GM23338 (cell line): Measurements from ENCODE around the gene GPC5. TPM values are rescaled to one million over a fixed set of nuclear protein-coding genes. Genes with fewer than 3 reads are reported as not detected.

Source experiments
- ATAC-seq: fragments of 200-7000 bp; cut with Tn5 transposase; 3 replicates; pipeline ENCODE4 v1.9.1; 2020
- DNase-seq: peaks from one replicate; pipeline ENCODE4 v3.0.0-alpha.2; 2015; ENCODE audit warnings: low spot score
- H2AFZ ChIP-seq: fragments of 200-600 bp; sonication (generic); 2 replicates; pipeline ENCODE4 v1.8.0; 2016; ENCODE audit warnings: antibody characterized with exemption, mild to moderate bottlenecking, moderate library complexity
- H3F3A ChIP-seq: fragments of 200-600 bp; sonication (generic); replicated peaks from 2 replicates; pipeline ENCODE4 v1.8.0; 2017; ENCODE audit warnings: antibody characterized with exemption, mixed run types, low read depth
- H3K27ac ChIP-seq: fragments of 200-600 bp; sonication (generic); 2 replicates; pipeline ENCODE4 v1.6.1; 2016; ENCODE audit warnings: low read depth
- H3K27me3 ChIP-seq: fragments of 200-600 bp; sonication (generic); 2 replicates; pipeline ENCODE4 v1.8.0; 2016; ENCODE audit warnings: mild to moderate bottlenecking, mixed run types, moderate library complexity; ENCODE audit not compliant: insufficient read depth
- H3K36me3 ChIP-seq: fragments of 200-600 bp; sonication (generic); 2 replicates; pipeline ENCODE4 v1.8.0; 2016; ENCODE audit warnings: mild to moderate bottlenecking; ENCODE audit not compliant: insufficient read depth
- H3K4me1 ChIP-seq: fragments of 200-600 bp; sonication (generic); 2 replicates; pipeline ENCODE4 v1.8.0; 2016; ENCODE audit warnings: mild to moderate bottlenecking, moderate library complexity; ENCODE audit not compliant: insufficient read depth
- H3K4me2 ChIP-seq: fragments of 200-600 bp; sonication (generic); 2 replicates; pipeline ENCODE4 v1.7.1; 2017; ENCODE audit warnings: mixed run types
- H3K4me3 ChIP-seq: fragments of 200-600 bp; sonication (generic); 2 replicates; pipeline ENCODE4 v1.6.1; 2016; ENCODE audit warnings: mixed run types
- H3K79me2 ChIP-seq: fragments of 200-600 bp; sonication (generic); replicated peaks from 2 replicates; pipeline ENCODE4 v1.8.0; 2017; ENCODE audit warnings: mild to moderate bottlenecking; ENCODE audit not compliant: insufficient read depth
- H3K9me2 ChIP-seq: fragments of 200-600 bp; sonication (generic); 2 replicates; pipeline ENCODE4 v1.8.0; 2017; ENCODE audit not compliant: insufficient read depth
- H4K20me1 ChIP-seq: fragments of 200-600 bp; sonication (generic); replicated peaks from 2 replicates; pipeline ENCODE4 v1.8.0; 2017; ENCODE audit warnings: mild to moderate bottlenecking; ENCODE audit not compliant: insufficient read depth
- H3K27ac Mint-ChIP-seq: 2 replicates; pipeline ENCODE4 v1.8.0; 2020; ENCODE audit warnings: inconsistent platforms, mild to moderate bottlenecking, moderate library complexity, mixed read lengths
- H3K27me3 Mint-ChIP-seq: 3 replicates; pipeline ENCODE4 v1.8.0; 2022; ENCODE audit warnings: low read depth, mild to moderate bottlenecking, moderate library complexity, mixed read lengths, inconsistent platforms; ENCODE audit not compliant: insufficient read depth, poor library complexity
- H3K36me3 Mint-ChIP-seq: 3 replicates; pipeline ENCODE4 v1.8.0; 2021; ENCODE audit warnings: low read depth, mild to moderate bottlenecking, inconsistent platforms, moderate library complexity, mixed read lengths
- H3K4me1 Mint-ChIP-seq: 3 replicates; pipeline ENCODE4 v1.8.0; 2020; ENCODE audit warnings: mild to moderate bottlenecking, inconsistent platforms, mixed read lengths
- H3K4me3 Mint-ChIP-seq: 3 replicates; pipeline ENCODE4 v1.8.0; 2021; ENCODE audit warnings: moderate library complexity, mild to moderate bottlenecking, inconsistent platforms, mixed read lengths
- H3K9me3 Mint-ChIP-seq: 3 replicates; pipeline ENCODE4 v1.8.0; 2020; ENCODE audit warnings: moderate library complexity, mild to moderate bottlenecking, inconsistent platforms, mixed read lengths
- CREB1 ChIP-seq: fragments of 250-450 bp; sonication (Bioruptor Pico); IDR thresholded peaks from 2 replicates; pipeline ENCODE4 v1.5.0; 2020; ENCODE audit warnings: low read depth, mild to moderate bottlenecking, moderate library complexity
- EZH2 ChIP-seq: fragments of 200-600 bp; sonication (generic); IDR thresholded peaks from one replicate; pipeline ENCODE4 v1.8.0; 2017; ENCODE audit warnings: antibody characterized with exemption, mild to moderate bottlenecking, low read depth; ENCODE audit not compliant: unreplicated experiment
- EZH2phosphoT487 ChIP-seq: fragments of 200-600 bp; sonication (generic); IDR thresholded peaks from one replicate; pipeline ENCODE4 v1.8.1; 2018; ENCODE audit warnings: antibody characterized with exemption; ENCODE audit not compliant: unreplicated experiment
- JUNB ChIP-seq: IDR thresholded peaks from one replicate; pipeline ENCODE4 v1.6.1; 2016; ENCODE audit warnings: antibody characterized with exemption; ENCODE audit not compliant: unreplicated experiment
- NANOG ChIP-seq: IDR thresholded peaks from 2 replicates; pipeline ENCODE4 v1.6.1; 2016; ENCODE audit warnings: antibody characterized with exemption, borderline replicate concordance
- POLR2AphosphoS5 ChIP-seq: IDR thresholded peaks from 2 replicates; pipeline ENCODE4 v1.6.1; 2016; ENCODE audit warnings: antibody characterized with exemption, low read depth
- STAT1 ChIP-seq: IDR thresholded peaks from one replicate; pipeline ENCODE4 v1.6.1; 2016; ENCODE audit warnings: antibody characterized with exemption; ENCODE audit not compliant: unreplicated experiment
- ZNF331 ChIP-seq: fragments of 250-450 bp; sonication (Bioruptor Pico); IDR thresholded peaks from 2 replicates; pipeline ENCODE4 v1.5.0; 2020; ENCODE audit warnings: low read depth, mild to moderate bottlenecking, moderate library complexity
- polyA plus RNA-seq: library from polyadenylated mRNA; unstranded; fragments of >200 nt; fragmentation: Nextera tagmentation; extraction: Ambion mirVana; gene quantifications from 2 replicates; pipeline ENCODE4 v1.2.1, GENCODE V29; 2016
- total RNA-seq: library from RNA; depleted of rRNA; stranded (reverse); fragments of >200 nt; shearing (Covaris generic); gene quantifications from 2 replicates; pipeline ENCODE4 v1.2.3, GENCODE V29; 2014
- TF ChIP-seq, protein P1 (sequence below): fragments of 250-450 bp; sonication (Bioruptor Pico); IDR thresholded peaks from 2 replicates; pipeline ENCODE4 v1.5.0; 2020; ENCODE audit warnings: mild to moderate bottlenecking, moderate library complexity
- TF ChIP-seq, protein P2 (sequence below): IDR thresholded peaks from one replicate; pipeline ENCODE4 v1.6.1; 2018; ENCODE audit warnings: antibody characterized with exemption; ENCODE audit not compliant: unreplicated experiment
- TF ChIP-seq, protein P3 (sequence below): IDR thresholded peaks from 2 replicates; pipeline ENCODE4 v1.6.1; 2016; ENCODE audit warnings: antibody characterized with exemption

GPC5 gene
- total and polyA plus RNA-seq, 2 experiments from 2014 or later, result 0.95 to 1.1 TPM

DNA sequence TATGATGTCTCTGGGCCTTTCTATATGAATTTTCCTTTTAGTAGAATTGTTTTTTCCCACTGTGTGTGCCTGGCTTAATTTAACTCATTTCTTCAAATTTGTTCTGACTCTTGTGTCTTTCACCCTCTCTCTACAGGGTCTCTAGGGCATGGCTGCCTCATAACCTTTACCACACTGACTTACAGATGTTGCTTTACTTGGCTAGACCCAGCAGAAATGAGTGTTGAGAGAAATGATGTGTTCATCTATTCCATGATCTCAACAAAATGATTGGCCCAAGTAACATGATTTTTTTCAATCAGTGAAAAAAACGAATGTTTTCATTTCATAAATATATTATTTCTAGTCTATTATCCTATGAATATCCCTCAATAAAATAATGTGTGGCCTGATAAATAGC is 195.0 kb downstream of the GPC5 start:
- no peak overlapping the region for H2AFZ ChIP-seq

DNA sequence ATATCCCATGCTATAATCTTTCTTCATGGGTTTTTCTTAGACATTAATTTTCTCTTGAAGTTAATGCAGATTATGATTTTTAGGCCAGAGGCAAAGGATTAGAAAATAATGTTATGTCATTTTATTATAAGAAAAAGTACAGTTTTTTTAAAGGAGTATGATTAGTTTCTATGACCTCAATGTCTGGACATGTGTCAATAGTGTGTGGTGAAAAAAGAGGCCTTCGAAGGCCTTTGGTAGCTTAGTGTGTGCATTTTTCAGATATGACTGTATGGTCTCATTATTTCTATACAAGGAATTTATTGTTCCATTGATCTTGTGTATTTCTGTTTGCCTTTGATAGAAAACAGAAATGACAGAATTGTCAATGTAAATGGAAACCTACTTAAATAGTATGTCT is 195.6 kb downstream of the GPC5 start:
- H4K20me1 ChIP-seq, result no peaks in the 10 kb centered on the region
- no peaks in the 10 kb centered on the region for H3F3A ChIP-seq
- no peak for ATAC-seq
- no peak overlapping the region for H3K4me3 ChIP-seq
- no peaks in the 10 kb centered on the region for H3K27me3 Mint-ChIP-seq
- no peaks in the 10 kb centered on the region for H3K36me3 ChIP-seq
- no peaks in the 10 kb centered on the region for H3K79me2 ChIP-seq
- H3K4me1 Mint-ChIP-seq, result no peaks in the 10 kb centered on the region
- H3K4me2 ChIP-seq, result no peak overlapping the region
- H3K27ac Mint-ChIP-seq, result no peak overlapping the region
- H3K27me3 ChIP-seq, result no peaks in the 10 kb centered on the region
- DNase-seq, result no peak
- H2AFZ ChIP-seq, result no peak overlapping the region
- H3K27ac ChIP-seq, result no peak overlapping the region
- no peaks in the 10 kb centered on the region for H3K9me2 ChIP-seq
- H3K4me1 ChIP-seq, result no peaks in the 10 kb centered on the region
- H3K36me3 Mint-ChIP-seq, result no peaks in the 10 kb centered on the region
- no peak overlapping the region for H3K4me3 Mint-ChIP-seq
- no peaks in the 10 kb centered on the region; the same call in 2 of the 3 replicates for H3K9me3 Mint-ChIP-seq
- TF ChIP-seq, protein P1, sequence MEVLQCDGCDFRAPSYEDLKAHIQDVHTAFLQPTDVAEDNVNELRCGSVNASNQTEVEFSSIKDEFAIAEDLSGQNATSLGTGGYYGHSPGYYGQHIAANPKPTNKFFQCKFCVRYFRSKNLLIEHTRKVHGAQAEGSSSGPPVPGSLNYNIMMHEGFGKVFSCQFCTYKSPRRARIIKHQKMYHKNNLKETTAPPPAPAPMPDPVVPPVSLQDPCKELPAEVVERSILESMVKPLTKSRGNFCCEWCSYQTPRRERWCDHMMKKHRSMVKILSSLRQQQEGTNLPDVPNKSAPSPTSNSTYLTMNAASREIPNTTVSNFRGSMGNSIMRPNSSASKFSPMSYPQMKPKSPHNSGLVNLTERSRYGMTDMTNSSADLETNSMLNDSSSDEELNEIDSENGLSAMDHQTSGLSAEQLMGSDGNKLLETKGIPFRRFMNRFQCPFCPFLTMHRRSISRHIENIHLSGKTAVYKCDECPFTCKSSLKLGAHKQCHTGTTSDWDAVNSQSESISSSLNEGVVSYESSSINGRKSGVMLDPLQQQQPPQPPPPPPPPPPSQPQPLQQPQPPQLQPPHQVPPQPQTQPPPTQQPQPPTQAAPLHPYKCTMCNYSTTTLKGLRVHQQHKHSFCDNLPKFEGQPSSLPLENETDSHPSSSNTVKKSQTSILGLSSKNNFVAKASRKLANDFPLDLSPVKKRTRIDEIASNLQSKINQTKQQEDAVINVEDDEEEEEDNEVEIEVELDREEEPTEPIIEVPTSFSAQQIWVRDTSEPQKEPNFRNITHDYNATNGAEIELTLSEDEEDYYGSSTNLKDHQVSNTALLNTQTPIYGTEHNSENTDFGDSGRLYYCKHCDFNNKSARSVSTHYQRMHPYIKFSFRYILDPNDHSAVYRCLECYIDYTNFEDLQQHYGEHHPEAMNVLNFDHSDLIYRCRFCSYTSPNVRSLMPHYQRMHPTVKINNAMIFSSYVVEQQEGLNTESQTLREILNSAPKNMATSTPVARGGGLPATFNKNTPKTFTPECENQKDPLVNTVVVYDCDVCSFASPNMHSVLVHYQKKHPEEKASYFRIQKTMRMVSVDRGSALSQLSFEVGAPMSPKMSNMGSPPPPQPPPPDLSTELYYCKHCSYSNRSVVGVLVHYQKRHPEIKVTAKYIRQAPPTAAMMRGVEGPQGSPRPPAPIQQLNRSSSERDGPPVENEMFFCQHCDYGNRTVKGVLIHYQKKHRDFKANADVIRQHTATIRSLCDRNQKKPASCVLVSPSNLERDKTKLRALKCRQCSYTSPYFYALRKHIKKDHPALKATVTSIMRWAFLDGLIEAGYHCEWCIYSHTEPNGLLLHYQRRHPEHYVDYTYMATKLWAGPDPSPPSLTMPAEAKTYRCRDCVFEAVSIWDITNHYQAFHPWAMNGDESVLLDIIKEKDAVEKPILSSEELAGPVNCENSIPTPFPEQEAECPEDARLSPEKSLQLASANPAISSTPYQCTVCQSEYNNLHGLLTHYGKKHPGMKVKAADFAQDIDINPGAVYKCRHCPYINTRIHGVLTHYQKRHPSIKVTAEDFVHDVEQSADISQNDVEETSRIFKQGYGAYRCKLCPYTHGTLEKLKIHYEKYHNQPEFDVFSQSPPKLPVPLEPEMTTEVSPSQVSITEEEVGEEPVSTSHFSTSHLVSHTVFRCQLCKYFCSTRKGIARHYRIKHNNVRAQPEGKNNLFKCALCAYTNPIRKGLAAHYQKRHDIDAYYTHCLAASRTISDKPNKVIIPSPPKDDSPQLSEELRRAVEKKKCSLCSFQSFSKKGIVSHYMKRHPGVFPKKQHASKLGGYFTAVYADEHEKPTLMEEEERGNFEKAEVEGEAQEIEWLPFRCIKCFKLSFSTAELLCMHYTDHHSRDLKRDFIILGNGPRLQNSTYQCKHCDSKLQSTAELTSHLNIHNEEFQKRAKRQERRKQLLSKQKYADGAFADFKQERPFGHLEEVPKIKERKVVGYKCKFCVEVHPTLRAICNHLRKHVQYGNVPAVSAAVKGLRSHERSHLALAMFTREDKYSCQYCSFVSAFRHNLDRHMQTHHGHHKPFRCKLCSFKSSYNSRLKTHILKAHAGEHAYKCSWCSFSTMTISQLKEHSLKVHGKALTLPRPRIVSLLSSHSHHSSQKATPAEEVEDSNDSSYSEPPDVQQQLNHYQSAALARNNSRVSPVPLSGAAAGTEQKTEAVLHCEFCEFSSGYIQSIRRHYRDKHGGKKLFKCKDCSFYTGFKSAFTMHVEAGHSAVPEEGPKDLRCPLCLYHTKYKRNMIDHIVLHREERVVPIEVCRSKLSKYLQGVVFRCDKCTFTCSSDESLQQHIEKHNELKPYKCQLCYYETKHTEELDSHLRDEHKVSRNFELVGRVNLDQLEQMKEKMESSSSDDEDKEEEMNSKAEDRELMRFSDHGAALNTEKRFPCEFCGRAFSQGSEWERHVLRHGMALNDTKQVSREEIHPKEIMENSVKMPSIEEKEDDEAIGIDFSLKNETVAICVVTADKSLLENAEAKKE, result no peak
- TF ChIP-seq CREB1 (no peak), EZH2phosphoT487 (no peak), POLR2AphosphoS5 (no peak), JUNB (no peak), STAT1 (no peak), NANOG (no peak), ZNF331 (CRISPR knock-in tag) (no peak), EZH2 (no peak)
- TF ChIP-seq, protein P2, sequence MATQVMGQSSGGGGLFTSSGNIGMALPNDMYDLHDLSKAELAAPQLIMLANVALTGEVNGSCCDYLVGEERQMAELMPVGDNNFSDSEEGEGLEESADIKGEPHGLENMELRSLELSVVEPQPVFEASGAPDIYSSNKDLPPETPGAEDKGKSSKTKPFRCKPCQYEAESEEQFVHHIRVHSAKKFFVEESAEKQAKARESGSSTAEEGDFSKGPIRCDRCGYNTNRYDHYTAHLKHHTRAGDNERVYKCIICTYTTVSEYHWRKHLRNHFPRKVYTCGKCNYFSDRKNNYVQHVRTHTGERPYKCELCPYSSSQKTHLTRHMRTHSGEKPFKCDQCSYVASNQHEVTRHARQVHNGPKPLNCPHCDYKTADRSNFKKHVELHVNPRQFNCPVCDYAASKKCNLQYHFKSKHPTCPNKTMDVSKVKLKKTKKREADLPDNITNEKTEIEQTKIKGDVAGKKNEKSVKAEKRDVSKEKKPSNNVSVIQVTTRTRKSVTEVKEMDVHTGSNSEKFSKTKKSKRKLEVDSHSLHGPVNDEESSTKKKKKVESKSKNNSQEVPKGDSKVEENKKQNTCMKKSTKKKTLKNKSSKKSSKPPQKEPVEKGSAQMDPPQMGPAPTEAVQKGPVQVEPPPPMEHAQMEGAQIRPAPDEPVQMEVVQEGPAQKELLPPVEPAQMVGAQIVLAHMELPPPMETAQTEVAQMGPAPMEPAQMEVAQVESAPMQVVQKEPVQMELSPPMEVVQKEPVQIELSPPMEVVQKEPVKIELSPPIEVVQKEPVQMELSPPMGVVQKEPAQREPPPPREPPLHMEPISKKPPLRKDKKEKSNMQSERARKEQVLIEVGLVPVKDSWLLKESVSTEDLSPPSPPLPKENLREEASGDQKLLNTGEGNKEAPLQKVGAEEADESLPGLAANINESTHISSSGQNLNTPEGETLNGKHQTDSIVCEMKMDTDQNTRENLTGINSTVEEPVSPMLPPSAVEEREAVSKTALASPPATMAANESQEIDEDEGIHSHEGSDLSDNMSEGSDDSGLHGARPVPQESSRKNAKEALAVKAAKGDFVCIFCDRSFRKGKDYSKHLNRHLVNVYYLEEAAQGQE, result no peak
- TF ChIP-seq, protein P3, sequence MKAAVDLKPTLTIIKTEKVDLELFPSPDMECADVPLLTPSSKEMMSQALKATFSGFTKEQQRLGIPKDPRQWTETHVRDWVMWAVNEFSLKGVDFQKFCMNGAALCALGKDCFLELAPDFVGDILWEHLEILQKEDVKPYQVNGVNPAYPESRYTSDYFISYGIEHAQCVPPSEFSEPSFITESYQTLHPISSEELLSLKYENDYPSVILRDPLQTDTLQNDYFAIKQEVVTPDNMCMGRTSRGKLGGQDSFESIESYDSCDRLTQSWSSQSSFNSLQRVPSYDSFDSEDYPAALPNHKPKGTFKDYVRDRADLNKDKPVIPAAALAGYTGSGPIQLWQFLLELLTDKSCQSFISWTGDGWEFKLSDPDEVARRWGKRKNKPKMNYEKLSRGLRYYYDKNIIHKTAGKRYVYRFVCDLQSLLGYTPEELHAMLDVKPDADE, result no peak

More for the DNA sequence above, 195.0 kb downstream of the GPC5 start:
- TF ChIP-seq ZNF331 (CRISPR knock-in tag), result no peak
- no peak overlapping the region for H3K4me2 ChIP-seq
- no peaks in the 10 kb centered on the region for H4K20me1 ChIP-seq
- DNase-seq, result no peak
- Mint-ChIP-seq H3K36me3 (no peaks in the 10 kb centered on the region), H3K4me3 (no peak overlapping the region), H3K27me3 (no peaks in the 10 kb centered on the region), H3K4me1 (no peaks in the 10 kb centered on the region), H3K9me3 (no peaks in the 10 kb centered on the region; the same call in 2 of the 3 replicates), H3K27ac (no peak overlapping the region)
- H3K4me3 ChIP-seq, result no peak overlapping the region
- no peaks in the 10 kb centered on the region for H3K79me2 ChIP-seq
- no peaks in the 10 kb centered on the region for H3K4me1 ChIP-seq
- H3K27me3 ChIP-seq, result no peaks in the 10 kb centered on the region
- no peak for ATAC-seq
- H3K36me3 ChIP-seq, result no peaks in the 10 kb centered on the region
- no peak overlapping the region for H3K27ac ChIP-seq
- no peaks in the 10 kb centered on the region for H3F3A ChIP-seq
- H3K9me2 ChIP-seq, result no peaks in the 10 kb centered on the region
